GM12878 (cell line): ENCODE results near the gene FAM81B. TPM values are rescaled to one million over a fixed set of nuclear protein-coding genes. Genes with fewer than 3 reads are reported as not detected.

Experiments
- BCL11A ChIP-seq: IDR thresholded peaks from 2 replicates; pipeline ENCODE4 v1.6.1; 2011; ENCODE audit warnings: low read depth, low read length
- EP300 ChIP-seq, 2 experiments: fragments of 150-350 bp in 1 of 2; IDR thresholded peaks; 2 replicates each; pipeline ENCODE4 v1.6.1; 2011 to 2012; ENCODE audit warnings: low read depth in 2 of 2, low read length in 2 of 2, borderline replicate concordance in 1 of 2, improper control_type of control experiment in 1 of 2, inconsistent platforms in 1 of 2; ENCODE audit not compliant: control insufficient read depth in 1 of 2
- NFXL1 ChIP-seq: fragments of 450-650 bp; IDR thresholded peaks from 2 replicates; pipeline ENCODE4 v1.6.1; 2017; ENCODE audit warnings: antibody characterized with exemption, mild to moderate bottlenecking, borderline replicate concordance
- POLR2AphosphoS2 ChIP-seq: IDR thresholded peaks from 2 replicates; pipeline ENCODE4 v1.6.1; 2011; ENCODE audit warnings: low read depth, mild to moderate bottlenecking, low read length, improper control_type of control experiment, moderate library complexity
- SMC3 ChIP-seq: IDR thresholded peaks from 2 replicates; pipeline ENCODE4 v1.6.1; 2011; ENCODE audit warnings: low read length, improper control_type of control experiment, borderline replicate concordance
- TBL1XR1 ChIP-seq: IDR thresholded peaks from 2 replicates; pipeline ENCODE4 v1.6.1; 2012; ENCODE audit warnings: low read depth, low read length, improper control_type of control experiment
- polyA plus RNA-seq, 11 experiments: library from polyadenylated mRNA; depleted of rRNA in 4 of 11; unstranded in 6 of 11; stranded (reverse) in 5 of 11; fragments of >200 nt; fragmentation: Nextera tagmentation in 4 of 11; fragmentation: Illumina TruSeq in 1 of 11; extraction: Ambion mirVana in 4 of 11; extraction: Trizol in 1 of 11; gene quantifications; 1 replicate in 1 of 11; 2 replicates in 10 of 11; pipeline versions ENCODE4 v1.2.1 to v1.2.3, GENCODE V29; 2011 to 2016; ENCODE audit warnings: inconsistent platforms in 2 of 11, missing spikeins in 2 of 11, low read depth in 1 of 11
- total RNA-seq, 4 experiments: library from RNA; depleted of rRNA in 3 of 4; stranded (reverse); fragments of >200 nt in 3 of 4; fragmentation: Illumina TruSeq in 1 of 4; extraction: Trizol in 1 of 4; gene quantifications; 2 replicates each; pipeline versions ENCODE4 v1.2.1 to v1.2.3, GENCODE V29; 2013 to 2021
- TF ChIP-seq, protein P1 (sequence below): fragments of 450-650 bp; IDR thresholded peaks from 2 replicates; pipeline ENCODE4 v1.6.1; 2017; ENCODE audit warnings: mild to moderate bottlenecking, low read depth, inconsistent platforms; ENCODE audit not compliant: poor library complexity, severe bottlenecking
- TF ChIP-seq, protein P2 (sequence below): IDR thresholded peaks from 2 replicates; pipeline ENCODE4 v1.6.1; 2011; ENCODE audit warnings: low read depth, low read length, improper control_type of control experiment, borderline replicate concordance
- TF ChIP-seq, protein P3 (sequence below): fragments of 150-350 bp; IDR thresholded peaks from 2 replicates; pipeline ENCODE4 v1.6.1; 2014; ENCODE audit warnings: mild to moderate bottlenecking, low read depth, low read length

FAM81B gene
- total and polyA plus RNA-seq, 10 of the 15 experiments (the other 5 are each of a cell fraction or from before 2014, with no cell fraction given) = not detected

DNA sequence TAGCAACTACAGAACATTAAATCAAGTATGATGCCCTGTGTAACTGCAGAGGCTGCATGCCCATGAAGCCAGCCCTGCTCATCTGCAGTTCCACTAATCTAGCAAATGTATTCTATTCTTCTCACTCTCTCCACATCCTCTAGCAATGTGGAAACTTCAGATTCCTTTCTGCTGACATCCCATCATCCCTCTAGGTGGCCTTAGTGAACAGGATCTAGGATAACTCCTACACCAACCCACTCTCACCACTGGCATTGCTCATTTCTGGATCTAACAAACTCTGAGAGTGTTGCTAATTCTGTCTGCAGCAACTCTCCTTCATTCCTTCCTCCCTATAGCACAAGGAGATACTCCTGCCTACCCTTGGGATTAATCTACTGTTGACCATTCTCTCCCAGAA lies 80.8 kb downstream of the FAM81B start (continued):
- TF ChIP-seq, protein P1, sequence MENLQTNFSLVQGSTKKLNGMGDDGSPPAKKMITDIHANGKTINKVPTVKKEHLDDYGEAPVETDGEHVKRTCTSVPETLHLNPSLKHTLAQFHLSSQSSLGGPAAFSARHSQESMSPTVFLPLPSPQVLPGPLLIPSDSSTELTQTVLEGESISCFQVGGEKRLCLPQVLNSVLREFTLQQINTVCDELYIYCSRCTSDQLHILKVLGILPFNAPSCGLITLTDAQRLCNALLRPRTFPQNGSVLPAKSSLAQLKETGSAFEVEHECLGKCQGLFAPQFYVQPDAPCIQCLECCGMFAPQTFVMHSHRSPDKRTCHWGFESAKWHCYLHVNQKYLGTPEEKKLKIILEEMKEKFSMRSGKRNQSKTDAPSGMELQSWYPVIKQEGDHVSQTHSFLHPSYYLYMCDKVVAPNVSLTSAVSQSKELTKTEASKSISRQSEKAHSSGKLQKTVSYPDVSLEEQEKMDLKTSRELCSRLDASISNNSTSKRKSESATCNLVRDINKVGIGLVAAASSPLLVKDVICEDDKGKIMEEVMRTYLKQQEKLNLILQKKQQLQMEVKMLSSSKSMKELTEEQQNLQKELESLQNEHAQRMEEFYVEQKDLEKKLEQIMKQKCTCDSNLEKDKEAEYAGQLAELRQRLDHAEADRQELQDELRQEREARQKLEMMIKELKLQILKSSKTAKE = no peak
- TF ChIP-seq, protein P2, sequence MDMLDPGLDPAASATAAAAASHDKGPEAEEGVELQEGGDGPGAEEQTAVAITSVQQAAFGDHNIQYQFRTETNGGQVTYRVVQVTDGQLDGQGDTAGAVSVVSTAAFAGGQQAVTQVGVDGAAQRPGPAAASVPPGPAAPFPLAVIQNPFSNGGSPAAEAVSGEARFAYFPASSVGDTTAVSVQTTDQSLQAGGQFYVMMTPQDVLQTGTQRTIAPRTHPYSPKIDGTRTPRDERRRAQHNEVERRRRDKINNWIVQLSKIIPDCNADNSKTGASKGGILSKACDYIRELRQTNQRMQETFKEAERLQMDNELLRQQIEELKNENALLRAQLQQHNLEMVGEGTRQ = no peak
- no peak for TF ChIP-seq NFXL1
- TF ChIP-seq BCL11A = no peak
- no peak for TF ChIP-seq SMC3
- TF ChIP-seq TBL1XR1 = no peak
- no peak for TF ChIP-seq POLR2AphosphoS2
- TF ChIP-seq EP300 (IDR thresholded peaks at IDR 0.05; ENCODE audit: borderline replicate concordance in 1 of 2, control insufficient read depth in 1 of 2, low read depth in 2 of 2, low read length in 2 of 2) = no peak
- TF ChIP-seq, protein P3, sequence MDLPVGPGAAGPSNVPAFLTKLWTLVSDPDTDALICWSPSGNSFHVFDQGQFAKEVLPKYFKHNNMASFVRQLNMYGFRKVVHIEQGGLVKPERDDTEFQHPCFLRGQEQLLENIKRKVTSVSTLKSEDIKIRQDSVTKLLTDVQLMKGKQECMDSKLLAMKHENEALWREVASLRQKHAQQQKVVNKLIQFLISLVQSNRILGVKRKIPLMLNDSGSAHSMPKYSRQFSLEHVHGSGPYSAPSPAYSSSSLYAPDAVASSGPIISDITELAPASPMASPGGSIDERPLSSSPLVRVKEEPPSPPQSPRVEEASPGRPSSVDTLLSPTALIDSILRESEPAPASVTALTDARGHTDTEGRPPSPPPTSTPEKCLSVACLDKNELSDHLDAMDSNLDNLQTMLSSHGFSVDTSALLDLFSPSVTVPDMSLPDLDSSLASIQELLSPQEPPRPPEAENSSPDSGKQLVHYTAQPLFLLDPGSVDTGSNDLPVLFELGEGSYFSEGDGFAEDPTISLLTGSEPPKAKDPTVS = no peak
